Measurements from ENCODE around the gene ATXN7L1.

The ATXN7L1 gene

GRCh38 chr7:105674200-105674920 is 202.0 kb downstream of the ATXN7L1 start:
- ATAC-seq = peak; percentile 44
- DNase-seq = peak; percentile 52

- no peak for ATAC-seq
- DNase-seq = no peak
These were observed 202.9 kb downstream of the ATXN7L1 start for GRCh38 chr7:105673367-105674084.

GRCh38 chr7:105672801-105673200 is 203.6 kb downstream of the ATXN7L1 start:
- no peak for DNase-seq
- ATAC-seq = no peak

DNA sequence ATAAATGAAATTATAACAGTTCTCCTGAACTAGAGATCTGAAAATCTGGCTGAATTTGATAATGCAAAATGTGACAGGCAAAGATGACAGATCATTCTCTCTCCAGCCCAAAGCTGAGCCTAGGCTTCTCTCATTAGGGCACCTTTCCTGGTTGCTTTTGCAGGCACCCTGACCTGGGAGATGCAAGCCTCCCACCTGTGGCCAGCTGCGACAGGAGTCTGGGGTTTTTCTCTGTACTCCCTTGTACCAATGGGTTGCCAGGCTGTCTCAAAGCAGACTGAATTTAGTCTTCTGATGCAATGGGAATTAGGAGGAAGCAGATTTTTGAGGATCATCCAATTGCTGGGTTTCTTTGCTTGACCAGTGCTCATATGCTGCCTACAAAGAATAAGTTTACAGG is 210.1 kb downstream of the ATXN7L1 start:
- no peak for DNase-seq

GRCh38 chr7:105665684-105666083 is 210.7 kb downstream of the ATXN7L1 start:
- DNase-seq = no peak
- ATAC-seq = no peak

More for the DNA sequence above, 210.1 kb downstream of the ATXN7L1 start:
- ATAC-seq = no peak

DNA sequence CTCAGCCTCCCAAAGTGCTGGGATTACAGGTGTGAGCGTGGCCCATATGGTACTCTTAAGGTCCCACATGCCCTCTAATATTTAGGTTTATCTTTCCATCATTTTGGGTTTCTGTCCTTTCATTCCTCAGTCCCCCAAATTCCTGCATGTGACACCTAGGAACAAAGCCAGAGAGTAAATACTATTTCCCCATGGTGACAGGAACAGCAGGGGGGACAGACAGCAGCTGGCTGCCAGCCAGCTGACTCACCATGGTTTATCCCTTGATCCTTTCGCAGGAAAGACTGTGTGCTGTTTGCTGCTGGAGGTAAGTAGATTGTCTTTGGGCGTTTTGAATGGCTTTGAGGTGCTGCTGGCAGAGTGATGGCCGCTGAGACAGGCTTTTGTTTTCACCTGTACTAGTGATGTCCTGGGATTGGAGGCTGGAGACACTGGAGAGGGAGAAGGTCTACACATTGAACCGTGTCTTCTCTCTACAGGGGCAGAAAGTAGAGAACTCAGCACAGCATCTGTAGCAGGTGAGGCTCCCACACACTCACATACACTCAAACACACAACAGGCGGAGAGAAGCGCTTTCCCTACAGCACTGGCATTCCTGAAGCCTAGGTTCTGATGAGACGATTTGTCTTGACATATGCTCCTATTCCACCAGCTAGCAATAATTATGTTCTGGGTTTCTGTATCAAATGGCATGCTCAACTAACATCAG is 211.4 kb downstream of the ATXN7L1 start:
- ATAC-seq (no peak), DNase-seq (no peak)

DNA sequence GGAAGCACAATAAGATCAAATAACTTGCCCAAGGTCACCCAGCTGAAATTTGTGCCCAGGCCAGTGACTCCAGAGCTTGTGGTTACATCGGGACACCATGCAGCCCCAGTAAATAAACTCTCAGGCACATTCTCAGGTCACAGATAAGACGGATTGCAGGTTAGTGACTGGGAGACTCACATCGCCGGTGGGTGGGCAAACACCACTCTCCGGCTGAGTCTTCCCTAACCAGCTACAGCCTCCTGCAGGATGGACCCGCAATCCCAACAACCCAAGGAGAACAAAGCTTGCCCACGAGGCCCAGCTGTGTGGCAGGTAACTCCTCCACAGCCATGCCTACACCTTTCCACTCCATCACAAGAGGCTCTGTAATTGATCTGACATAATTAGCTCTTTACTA is 213.4 kb downstream of the ATXN7L1 start:
- ATAC-seq (no peak), DNase-seq (no peak)

DNA sequence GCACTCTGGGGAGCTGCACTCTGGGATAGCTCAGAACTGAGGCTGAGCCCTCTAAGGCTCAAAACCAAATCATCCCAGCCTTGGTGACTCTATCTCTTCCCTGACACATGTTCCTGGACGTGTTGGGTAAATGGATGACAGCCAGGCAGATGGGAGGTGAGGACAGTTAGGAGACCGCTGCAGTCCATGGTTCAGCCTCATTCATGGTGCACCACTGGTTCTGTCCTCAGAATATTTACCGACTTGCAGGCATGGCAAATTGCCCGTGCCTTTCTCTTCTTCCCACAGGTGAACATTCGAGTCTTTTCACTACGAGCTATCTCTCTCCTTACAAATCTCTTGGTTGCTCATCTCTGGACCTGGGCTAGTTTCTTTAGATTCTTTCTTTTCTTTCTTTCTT is 214.8 kb downstream of the ATXN7L1 start:
- ATAC-seq = no peak
- DNase-seq = no peak

- ATAC-seq (peak; percentile 56), DNase-seq (peak; percentile 81)
These were observed 219.4 kb downstream of the ATXN7L1 start for GRCh38 chr7:105656922-105657521.

- no peak for ATAC-seq
- DNase-seq = no peak
These were observed 220.7 kb downstream of the ATXN7L1 start for GRCh38 chr7:105655500-105656380.

- DNase-seq (no peak), ATAC-seq (no peak)
These were observed 221.3 kb downstream of the ATXN7L1 start for GRCh38 chr7:105655067-105655466.

GRCh38 chr7:105654095-105654686 is 222.2 kb downstream of the ATXN7L1 start:
- ATAC-seq (no peak), DNase-seq (no peak)

DNA sequence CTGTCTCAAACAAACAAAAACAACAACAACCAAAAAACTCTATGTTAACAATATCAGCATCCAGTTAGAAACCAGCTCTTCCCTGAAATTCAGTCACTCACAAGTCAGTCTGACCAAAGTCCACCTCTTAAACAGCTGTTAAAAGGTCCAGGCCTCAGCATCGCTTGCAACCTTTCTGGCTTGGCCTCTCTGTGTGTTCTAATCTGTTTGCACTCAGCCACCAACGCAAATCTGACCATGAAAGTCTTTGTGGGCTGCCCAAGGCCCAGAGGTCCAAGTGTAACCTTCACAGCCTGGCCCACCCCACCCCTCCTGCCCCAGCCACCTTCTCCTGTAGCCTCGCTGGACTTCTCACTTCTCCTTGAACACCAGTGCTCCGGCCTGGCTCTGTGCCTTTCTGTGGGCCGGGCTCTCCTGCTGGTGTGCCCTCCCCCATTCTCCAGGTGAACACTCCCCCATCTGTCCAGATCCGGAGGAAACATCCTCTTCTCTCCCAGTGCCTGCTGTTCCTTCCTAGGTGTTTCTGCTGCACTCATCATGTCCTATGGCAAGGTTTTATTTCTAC is 222.9 kb downstream of the ATXN7L1 start:
- DNase-seq (no peak), ATAC-seq (no peak)

DNA sequence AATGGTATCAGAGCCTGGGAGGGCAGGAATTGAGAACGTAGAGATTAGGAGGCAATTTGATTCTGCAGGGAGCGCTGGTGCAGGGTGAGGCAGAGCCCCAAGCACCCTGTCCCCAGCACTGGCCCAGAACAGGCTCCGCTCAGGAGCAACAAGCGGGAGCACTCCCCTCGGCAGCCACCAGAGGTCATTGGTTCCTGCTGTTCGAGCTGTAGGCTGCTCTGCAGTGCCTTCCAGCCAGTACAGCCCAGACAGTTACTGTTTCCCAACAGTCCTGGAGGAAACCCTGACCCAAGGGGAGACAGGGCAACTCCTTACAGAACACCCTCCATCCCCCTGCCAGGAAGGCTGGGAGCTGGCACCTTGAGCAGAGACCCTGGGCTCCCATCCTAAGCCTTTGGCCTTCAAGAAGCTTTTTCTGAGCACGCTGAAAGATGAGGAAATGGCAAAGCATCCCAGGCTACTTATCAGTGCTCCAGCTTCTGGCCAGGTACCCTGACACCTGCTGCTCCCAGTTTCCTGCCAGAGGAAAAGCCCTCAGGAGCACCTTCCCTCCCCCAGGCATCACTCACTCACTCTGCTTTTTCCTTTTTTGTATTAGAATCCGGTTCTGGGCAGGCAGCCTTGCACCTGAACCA is 223.9 kb downstream of the ATXN7L1 start:
- DNase-seq = peak; percentile 79
- peak; percentile 79 for ATAC-seq

GRCh38 chr7:105651798-105652197 is 224.6 kb downstream of the ATXN7L1 start:
- no peak for ATAC-seq
- DNase-seq = no peak

DNA sequence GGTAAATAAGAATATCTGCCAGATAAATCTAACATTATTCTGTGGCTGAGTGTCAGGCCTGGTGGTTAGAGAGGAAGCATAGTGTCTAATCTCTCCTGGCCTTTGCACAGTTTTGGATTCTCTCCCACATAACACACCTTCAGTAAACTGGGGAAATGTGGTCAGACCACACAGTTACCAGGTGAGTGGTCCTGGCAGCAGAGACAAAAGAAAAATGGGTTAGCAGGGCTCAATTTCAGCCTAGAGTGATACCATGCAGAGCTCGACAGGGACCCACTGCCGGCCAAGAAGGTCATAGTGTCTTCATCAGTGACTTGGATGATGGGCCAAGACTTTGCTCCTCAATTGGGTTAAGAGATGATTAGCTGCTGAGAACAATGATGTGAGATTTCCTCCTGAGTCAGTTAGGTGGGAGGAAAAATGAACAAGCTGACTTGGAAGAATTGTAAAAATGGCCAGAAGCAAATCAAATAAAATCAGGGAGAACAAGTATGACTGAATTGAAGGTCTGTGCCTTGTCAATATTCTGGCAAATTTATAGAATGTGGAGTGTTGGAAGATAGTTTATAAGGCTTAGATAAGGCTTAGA is 225.9 kb downstream of the ATXN7L1 start:
- ATAC-seq (no peak), DNase-seq (no peak)

DNA sequence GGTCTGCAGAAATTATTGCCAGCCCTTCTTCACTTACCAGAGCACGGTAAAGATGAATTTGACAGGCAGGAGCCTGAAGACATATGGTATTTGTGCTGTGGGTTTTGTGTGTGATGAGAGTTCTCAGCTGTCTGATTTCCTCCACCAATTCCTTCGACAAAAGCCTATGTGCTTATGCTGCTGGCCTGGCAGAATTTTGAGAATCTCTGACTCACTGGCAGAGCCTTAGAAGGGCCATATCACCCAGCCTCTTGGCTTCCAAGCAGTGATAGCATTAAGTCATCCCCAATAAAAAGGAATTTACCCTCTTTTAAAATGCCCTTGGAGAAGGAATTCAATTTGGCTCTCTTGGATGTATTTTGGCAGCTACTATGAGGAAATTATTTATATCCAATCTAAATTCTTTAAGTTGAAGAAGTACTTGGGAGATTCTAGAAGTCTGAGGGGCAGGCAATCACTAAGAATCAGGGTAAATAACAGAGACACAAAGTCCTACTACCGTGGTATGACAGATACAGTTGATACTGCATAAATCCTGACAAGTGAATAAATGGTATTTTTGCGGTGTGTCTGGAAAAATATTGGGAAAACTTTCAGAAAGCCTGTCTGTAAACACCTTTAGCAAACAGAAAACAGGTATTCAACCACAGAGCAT is 226.5 kb downstream of the ATXN7L1 start:
- no peak for DNase-seq
- ATAC-seq = no peak

- DNase-seq (no peak), ATAC-seq (no peak)
These were observed 227.6 kb downstream of the ATXN7L1 start for GRCh38 chr7:105648561-105649401.

DNA sequence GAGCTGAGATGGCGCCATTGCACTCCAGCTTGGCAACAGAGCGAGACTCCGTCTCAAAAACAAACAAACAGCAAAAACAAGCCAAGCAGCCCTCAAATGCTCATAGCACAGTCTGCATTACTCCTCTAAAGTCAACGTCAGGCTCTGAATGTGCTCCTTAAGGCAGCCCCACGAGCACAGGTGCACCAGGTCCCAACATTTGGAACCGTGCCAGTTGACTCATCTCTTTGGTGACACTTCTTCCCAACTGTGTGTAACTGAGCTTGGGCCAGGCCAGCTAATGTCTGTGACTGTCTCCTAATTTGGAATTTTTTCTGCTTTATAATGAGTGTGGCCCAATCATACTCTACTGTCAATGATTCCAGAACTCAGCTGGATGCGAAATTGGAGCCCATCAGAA is 228.8 kb downstream of the ATXN7L1 start:
- ATAC-seq (no peak), DNase-seq (no peak)
